Upper lobe of left lung (tissue), 6 donors: ENCODE data around the gene CARD18. TPM values are rescaled to one million over a fixed set of nuclear protein-coding genes. Genes with fewer than 3 reads are reported as not detected.

Source experiments
- ATAC-seq, 2 donors: fragments of 200-7000 bp; cut with Tn5 transposase; one replicate each; pipeline ENCODE4 v1.9.1; 2022; ENCODE audit warnings: mild to moderate bottlenecking in 2 of 2, moderate library complexity in 2 of 2; ENCODE audit not compliant: low FRiP score in 2 of 2
- DNase-seq, 2 donors: peaks; one replicate each; pipeline ENCODE4 v3.0.0-alpha.2; 2019 to 2020
- H3K27ac ChIP-seq, 4 donors: fragments of 200-600 bp; sonication (generic); one replicate each; pipeline ENCODE4 v1.5.1; 2016 to 2019
- H3K27me3 ChIP-seq, 4 donors: fragments of 200-600 bp; sonication (generic); one replicate each; pipeline ENCODE4 v1.5.1; 2017 to 2019
- H3K36me3 ChIP-seq, 4 donors: fragments of 200-600 bp; sonication (generic); one replicate each; pipeline ENCODE4 v1.5.1; 2016 to 2019
- H3K4me1 ChIP-seq, 4 donors: fragments of 200-600 bp; sonication (generic); one replicate each; pipeline ENCODE4 v1.5.1; 2018 to 2019
- H3K4me3 ChIP-seq, 4 donors: fragments of 200-600 bp; sonication (generic); one replicate each; pipeline ENCODE4 v1.5.1; 2017 to 2019; ENCODE audit warnings: mild to moderate bottlenecking in 2 of 4, moderate library complexity in 1 of 4
- H3K9me3 ChIP-seq, 4 donors: fragments of 200-600 bp; sonication (generic); one replicate each; pipeline ENCODE4 v1.5.1; 2018 to 2019
- CTCF ChIP-seq, 6 experiments: fragments of 450-650 bp in 4 of 6; fragments of 200-600 bp in 2 of 6; sonication (generic) in 2 of 6; IDR thresholded peaks; one replicate each; pipeline ENCODE4 v1.5.1; 2016 to 2019; ENCODE audit warnings: antibody characterized with exemption in 6 of 6
- EP300 ChIP-seq, 4 donors: sonication (generic); formaldehyde crosslinking; IDR thresholded peaks; one replicate each; pipeline ENCODE4 v1.5.1; 2017; ENCODE audit warnings: antibody characterized with exemption in 4 of 4, control low read depth in 2 of 4
- POLR2A ChIP-seq, 4 donors: fragments of 450-650 bp; IDR thresholded peaks; one replicate each; pipeline ENCODE4 v1.5.1; 2016 to 2017; ENCODE audit warnings: antibody characterized with exemption in 4 of 4, mild to moderate bottlenecking in 2 of 4
- POLR2AphosphoS5 ChIP-seq, 2 donors: sonication (generic); formaldehyde crosslinking; IDR thresholded peaks; one replicate each; pipeline ENCODE4 v1.5.1; 2017; ENCODE audit warnings: antibody characterized with exemption in 2 of 2
- WGBS, 2 donors: methylation state at CpG; one replicate each; pipeline ENCODE4 v1.1.5; 2017 to 2018; 5-methylcytosine and 5-hydroxymethylcytosine counted together
- total RNA-seq, 6 donors: library from RNA; depleted of rRNA in 4 of 6; stranded (reverse); fragments of >200 nt in 4 of 6; gene quantifications; one replicate each; pipeline versions ENCODE4 v1.1.0 to v1.2.1, GENCODE V29; 2016 to 2021
- donor health status: DM: no; HTN: no; CAD: no; lungs with moderate emphysema.
- donor health status: DM: no; HTN: yes; CAD: no; lungs with severe emphysema.

CARD18 gene, protein sequence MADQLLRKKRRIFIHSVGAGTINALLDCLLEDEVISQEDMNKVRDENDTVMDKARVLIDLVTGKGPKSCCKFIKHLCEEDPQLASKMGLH
- total RNA-seq, result not detected

- WGBS, 2 donors, result 70 to 87% methylated on average over 2 of the region's 2 CpGs
- H3K4me1 ChIP-seq, result no peaks in the 10 kb centered on the region
- TF ChIP-seq POLR2A (IDR thresholded peaks at IDR 0.05) (no peak), POLR2AphosphoS5 (IDR thresholded peaks at IDR 0.05) (no peak), CTCF (IDR thresholded peaks at IDR 0.05) (no peak), EP300 (IDR thresholded peaks at IDR 0.05) (no peak)
Observed at GRCh38 chr11:105139669-105140068, at the start of gene CARD18. TSS of gene CARD18 (minus strand) at chr11:105139769. CDS start at chr11:105139726, 43 bp downstream.

DNA sequence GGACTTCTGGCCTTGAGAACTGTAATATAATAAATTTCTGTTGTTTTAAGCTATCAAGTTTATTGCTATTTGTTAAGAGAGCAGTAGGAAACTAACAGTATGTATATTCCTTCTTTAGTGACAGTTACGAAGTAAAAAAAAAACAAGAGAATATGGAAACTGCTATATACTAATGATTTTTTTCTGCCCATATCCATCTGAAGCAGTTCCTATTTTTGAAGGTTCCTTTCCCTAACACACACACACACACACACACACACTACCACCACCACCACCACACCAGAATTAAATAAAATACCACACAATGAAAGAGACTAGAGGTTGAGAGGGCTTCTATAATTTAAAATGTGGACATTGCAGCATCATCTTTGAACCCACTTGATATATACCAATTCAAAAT is 44.4 kb upstream of the CARD18 start:
- no peak overlapping the region for H3K27ac ChIP-seq
- TF ChIP-seq EP300 (IDR thresholded peaks at IDR 0.05) (no peak), CTCF (IDR thresholded peaks at IDR 0.05) (no peak), POLR2AphosphoS5 (IDR thresholded peaks at IDR 0.05) (no peak), POLR2A (IDR thresholded peaks at IDR 0.05) (no peak)
- ATAC-seq, result no peak

More at GRCh38 chr11:105139669-105140068, at the start of gene CARD18:
- H3K4me3 ChIP-seq, result no peak within 1 kb of the TSS
- H3K27ac ChIP-seq, result no peak within 1 kb of the TSS
- no peaks in the 10 kb centered on the region for H3K27me3 ChIP-seq
- ATAC-seq (no peak), DNase-seq (no peak)
- H3K36me3 ChIP-seq, result no peaks in the 10 kb centered on the region
- H3K9me3 ChIP-seq, result no peaks in the 10 kb centered on the region

DNA sequence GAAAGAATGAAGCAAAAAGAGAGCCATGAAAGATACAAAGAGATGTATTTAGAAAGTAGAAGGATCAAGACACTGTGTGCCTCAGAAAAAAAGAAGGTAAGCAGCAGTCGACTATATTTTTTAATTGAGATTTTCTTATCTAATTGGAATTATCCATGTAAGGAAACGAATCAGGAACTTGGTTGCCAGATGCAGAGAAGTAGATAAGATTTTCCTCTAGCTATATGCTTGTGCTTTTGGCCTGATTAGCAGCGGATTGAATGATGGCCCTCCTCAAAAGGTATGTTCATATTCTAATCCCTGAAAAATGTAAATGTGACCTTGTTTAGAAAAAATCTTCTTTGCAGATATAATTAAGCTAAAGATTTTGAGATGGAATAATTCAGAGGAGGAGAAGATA is 43.9 kb upstream of the CARD18 start:
- Histone ChIP-seq H3K9me3 (no peaks in the 10 kb centered on the region), H3K27ac (no peak overlapping the region), H3K4me1 (peaks cover 4 to 8% (median 6%) of the 10 kb centered on the region in 4 donors), H3K27me3 (no peaks in the 10 kb centered on the region), H3K36me3 (no peaks in the 10 kb centered on the region), H3K4me3 (no peak overlapping the region)
- ATAC-seq (no peak), DNase-seq (no peak)
- 55 to 61% methylated on average over 3 of the region's 3 CpGs for WGBS, 2 donors
- no peak for TF ChIP-seq CTCF (IDR thresholded peaks at IDR 0.05)
- no peak for TF ChIP-seq POLR2AphosphoS5 (IDR thresholded peaks at IDR 0.05)
- TF ChIP-seq POLR2A (IDR thresholded peaks at IDR 0.05), result no peak
- no peak for TF ChIP-seq EP300 (IDR thresholded peaks at IDR 0.05)

More for the DNA sequence above, 44.4 kb upstream of the CARD18 start:
- Histone ChIP-seq H3K4me3 (no peak overlapping the region), H3K27me3 (no peaks in the 10 kb centered on the region), H3K36me3 (no peaks in the 10 kb centered on the region), H3K9me3 (no peaks in the 10 kb centered on the region), H3K4me1 (peaks cover 4 to 8% (median 6%) of the 10 kb centered on the region in 4 donors)
- DNase-seq, result no peak
- 80 to 86% methylated on average over 1 of the region's 1 CpG for WGBS, 2 donors

- DNase-seq, result no peak
- Histone ChIP-seq H3K36me3 (no peaks in the 10 kb centered on the region), H3K4me1 (peaks cover 4 to 8% (median 6%) of the 10 kb centered on the region in 4 donors), H3K4me3 (no peak overlapping the region), H3K27me3 (no peaks in the 10 kb centered on the region), H3K27ac (peak overlapping the region; percentile 37 to 72 (median 49)), H3K9me3 (no peaks in the 10 kb centered on the region)
- WGBS, 2 donors, result 26 to 35% methylated on average over 1 of the region's 1 CpG
- ATAC-seq, result peak in 1 of 2 donors; percentile 88
- TF ChIP-seq EP300 (IDR thresholded peaks at IDR 0.05) (peak in 1 of 4 donors; percentile 63), POLR2A (IDR thresholded peaks at IDR 0.05) (no peak)
Observed at GRCh38 chr11:105181521-105181920, 42.0 kb upstream of the CARD18 start.

DNA sequence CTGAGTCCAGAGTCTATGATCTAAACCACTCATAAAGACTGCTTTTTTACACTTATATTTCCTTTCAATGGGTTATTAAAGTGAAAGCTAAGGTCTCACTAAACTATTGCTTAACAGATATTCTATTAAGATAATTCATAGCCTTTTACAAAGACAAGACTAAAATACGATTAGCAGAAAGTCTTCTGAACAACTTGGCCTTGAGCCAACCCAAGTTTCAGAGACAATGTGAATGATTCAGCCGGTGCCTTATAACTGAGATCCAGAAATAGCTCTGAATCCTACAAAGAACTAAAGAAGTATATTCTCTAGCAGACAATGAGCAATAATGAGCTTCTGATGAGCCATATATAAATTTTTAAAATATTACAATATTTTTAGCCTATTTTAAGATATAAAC is 41.5 kb upstream of the CARD18 start:
- peak in 1 of 2 donors; percentile 41 for ATAC-seq
- H3K9me3 ChIP-seq, result no peaks in the 10 kb centered on the region
- WGBS, 2 donors, result 4 to 5% methylated on average over 2 of the region's 2 CpGs
- H3K27ac ChIP-seq, result peak overlapping the region in 3 of 4 donors; percentile 7 to 72 (median 54)
- H3K36me3 ChIP-seq, result no peaks in the 10 kb centered on the region
- TF ChIP-seq CTCF (IDR thresholded peaks at IDR 0.05) (no peak), POLR2A (IDR thresholded peaks at IDR 0.05) (no peak), POLR2AphosphoS5 (IDR thresholded peaks at IDR 0.05) (no peak), EP300 (IDR thresholded peaks at IDR 0.05) (no peak)
- H3K4me1 ChIP-seq, result peaks cover 4 to 8% (median 6%) of the 10 kb centered on the region in 4 donors
- no peaks in the 10 kb centered on the region for H3K27me3 ChIP-seq
- DNase-seq, result peak in 1 of 2 donors; percentile 46
- H3K4me3 ChIP-seq, result no peak overlapping the region
